GM21367 (cell line): Measurements from ENCODE around the gene RGS17.
"Not testable (repeated sequence)": the region's sequence is repeated elsewhere in the genome, so short reads cannot be mapped to it uniquely, and the experiment has no call there.

Source experiments
- ATAC-seq: cut with Tn5 transposase; IDR thresholded peaks from one replicate; pipeline ENCODE4 v1.9.1; 2021; ENCODE audit not compliant: unreplicated experiment

Gene RGS17, protein sequence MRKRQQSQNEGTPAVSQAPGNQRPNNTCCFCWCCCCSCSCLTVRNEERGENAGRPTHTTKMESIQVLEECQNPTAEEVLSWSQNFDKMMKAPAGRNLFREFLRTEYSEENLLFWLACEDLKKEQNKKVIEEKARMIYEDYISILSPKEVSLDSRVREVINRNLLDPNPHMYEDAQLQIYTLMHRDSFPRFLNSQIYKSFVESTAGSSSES

DNA sequence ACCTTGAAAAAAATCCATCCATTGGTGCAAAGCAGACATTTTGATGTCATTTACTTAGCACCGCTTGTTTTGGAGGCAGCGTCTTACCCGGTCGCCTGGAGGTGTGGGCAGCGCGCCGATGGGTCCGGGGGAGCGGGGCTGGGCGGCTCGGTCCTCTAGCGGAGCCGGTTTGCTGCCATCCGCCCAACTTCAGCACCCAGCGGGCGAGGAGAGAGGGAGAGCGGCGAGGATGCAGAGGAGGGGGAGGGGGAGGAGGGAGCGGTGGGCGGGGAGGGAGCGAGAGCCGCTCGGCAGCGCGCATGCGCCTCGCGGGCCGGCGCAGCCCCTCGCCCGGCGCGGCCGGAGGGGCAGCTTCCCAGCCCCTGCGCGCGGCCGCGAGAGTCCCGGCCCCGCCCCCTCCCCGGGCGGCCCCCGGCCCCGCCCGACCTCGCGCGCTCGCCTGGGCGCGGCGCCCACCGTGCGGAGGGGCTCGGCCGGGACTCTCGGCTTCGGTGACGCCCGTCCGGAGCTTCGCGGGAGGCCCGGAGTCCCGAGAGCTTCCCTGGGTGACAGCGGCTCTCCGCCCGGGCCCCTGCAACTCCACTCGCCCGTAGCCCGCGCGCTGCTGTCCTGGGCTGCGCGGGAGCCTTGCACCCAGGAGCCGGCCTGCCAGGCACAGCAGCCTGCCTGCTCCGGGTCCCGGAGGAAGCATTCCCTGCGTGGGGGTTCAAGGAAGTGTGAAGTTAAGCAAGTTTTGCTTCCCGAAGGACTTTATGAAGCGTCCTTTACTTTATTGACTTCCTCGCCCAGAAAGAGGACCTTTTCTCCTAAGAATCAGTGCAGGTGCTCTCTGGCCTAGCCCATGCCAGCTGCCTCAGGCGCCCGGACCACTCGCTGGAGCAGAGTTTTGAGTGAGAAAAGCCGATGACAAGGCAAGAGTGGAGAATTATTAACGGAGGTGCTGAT is at the start of gene RGS17:
TSS of gene RGS17 (minus strand) at position 246 of the 945 bp plus-strand sequence. CDS start 87,264 bp downstream, outside the sequence.
- ATAC-seq: peak; percentile 66

DNA sequence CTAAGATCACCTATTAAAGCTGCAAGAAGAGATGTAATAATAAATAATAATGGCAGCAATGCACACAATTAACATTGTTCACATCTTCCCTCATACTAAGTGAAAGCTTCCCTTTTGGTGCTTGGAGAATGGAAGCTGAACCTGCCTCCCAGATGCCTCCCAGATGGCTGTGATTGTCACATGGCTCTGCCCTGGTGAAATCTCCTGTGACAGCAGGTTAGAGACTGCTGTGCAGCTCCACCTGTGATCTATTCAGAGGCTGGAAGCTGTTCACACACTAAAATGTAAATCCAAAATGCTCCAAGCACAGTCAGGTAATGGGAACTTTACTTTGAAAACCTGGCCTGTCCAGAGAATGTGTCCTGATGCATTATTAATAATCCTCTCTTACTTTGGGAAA is 41.7 kb upstream of the RGS17 start:
- ATAC-seq: no peak

GRCh38 chr6:153170511-153170910 is 39.4 kb upstream of the RGS17 start:
- no peak for ATAC-seq

DNA sequence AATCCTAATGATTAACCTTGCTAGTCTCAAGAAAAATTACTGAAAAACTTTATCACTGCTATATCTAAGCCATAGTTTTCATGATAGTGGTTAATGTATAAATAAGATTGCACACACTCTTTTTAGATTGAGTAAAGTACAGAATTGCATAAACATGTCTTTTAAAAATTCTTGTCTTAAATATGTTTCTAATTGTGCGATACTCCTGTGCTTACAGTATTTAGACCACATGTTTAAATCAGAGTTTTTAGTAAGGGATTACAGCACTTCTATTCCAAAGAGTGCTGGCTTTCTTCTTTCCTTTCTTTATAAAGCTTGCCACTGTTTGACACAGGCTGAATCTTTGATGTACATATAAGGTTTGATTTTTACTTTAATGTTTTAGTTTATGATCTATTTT is 36.8 kb upstream of the RGS17 start:
- no peak for ATAC-seq

- ATAC-seq: no peak
These were observed 36.2 kb upstream of the RGS17 start for GRCh38 chr6:153167061-153167891.

DNA sequence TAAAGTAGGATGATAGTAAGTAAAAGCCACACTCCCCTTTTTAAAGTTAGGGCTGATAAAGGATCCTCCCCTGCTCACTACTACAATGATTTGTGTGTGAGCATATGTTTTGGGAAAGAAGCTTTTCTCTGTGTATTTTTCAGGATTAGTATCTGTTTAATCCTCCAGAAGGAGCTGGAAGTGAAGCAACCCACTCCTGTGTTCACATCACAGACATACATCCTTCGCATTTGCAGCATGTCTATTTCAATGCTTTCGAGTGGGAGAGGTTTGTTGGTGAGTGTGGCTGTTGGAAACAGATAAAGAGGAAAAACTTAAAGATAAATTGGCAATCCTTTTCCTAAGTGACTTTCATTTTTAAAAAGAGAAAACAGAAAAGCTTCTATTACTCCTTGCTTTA is 31.6 kb upstream of the RGS17 start:
- no peak for ATAC-seq

GRCh38 chr6:153162172-153162571 is 31.1 kb upstream of the RGS17 start:
- no peak for ATAC-seq

- ATAC-seq: no peak
These were observed 29.1 kb upstream of the RGS17 start for GRCh38 chr6:153160221-153160620.

GRCh38 chr6:153150752-153151440 is 19.8 kb upstream of the RGS17 start:
- ATAC-seq: no peak

DNA sequence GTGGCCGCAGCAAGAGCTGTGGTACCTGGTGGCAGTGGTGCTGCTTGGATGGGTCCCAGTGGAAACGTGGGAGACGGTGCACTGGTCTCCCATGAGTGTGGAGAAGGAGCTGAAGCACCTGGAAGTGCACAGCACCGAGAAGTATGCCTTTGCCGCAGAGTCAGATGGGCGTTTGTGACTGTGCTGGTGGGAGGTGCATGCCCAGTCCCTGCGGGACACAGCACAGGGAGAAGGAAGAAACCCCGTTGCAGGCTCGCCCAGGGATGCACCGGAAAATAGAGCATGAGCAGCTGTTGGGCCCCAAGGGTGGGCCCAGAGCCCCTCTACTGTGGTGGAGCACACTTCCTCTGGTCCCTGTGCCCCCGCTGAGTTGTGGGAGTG is 19.3 kb upstream of the RGS17 start:
- no peak for ATAC-seq

DNA sequence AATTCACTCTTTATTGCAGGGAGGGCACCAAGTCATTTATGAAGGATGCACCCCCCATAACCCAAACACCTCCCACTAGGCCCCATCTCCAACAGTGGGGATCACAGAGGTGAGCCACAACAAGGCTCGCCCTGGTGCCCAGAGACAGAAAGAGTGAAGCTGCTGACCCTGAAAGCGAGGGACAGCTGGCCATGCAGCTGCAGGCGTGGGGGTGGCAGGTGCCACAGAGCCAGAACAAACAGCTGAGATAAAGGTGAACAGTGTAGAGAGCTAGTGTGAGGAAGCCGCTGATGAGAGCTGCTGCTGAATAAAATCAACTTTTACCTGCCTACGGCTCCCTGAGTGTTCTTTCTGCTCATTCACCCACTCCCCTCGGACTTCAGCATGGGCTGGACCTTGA is 18.8 kb upstream of the RGS17 start:
- ATAC-seq: no peak

GRCh38 chr6:153146413-153146812 is 15.3 kb upstream of the RGS17 start:
- no peak for ATAC-seq

- no peak for ATAC-seq
These were observed 14.5 kb upstream of the RGS17 start for GRCh38 chr6:153145591-153145990.

GRCh38 chr6:153143200-153143599 is 12.1 kb upstream of the RGS17 start:
- ATAC-seq: no peak

GRCh38 chr6:153140299-153140698 is 9.2 kb upstream of the RGS17 start:
- ATAC-seq: no peak

DNA sequence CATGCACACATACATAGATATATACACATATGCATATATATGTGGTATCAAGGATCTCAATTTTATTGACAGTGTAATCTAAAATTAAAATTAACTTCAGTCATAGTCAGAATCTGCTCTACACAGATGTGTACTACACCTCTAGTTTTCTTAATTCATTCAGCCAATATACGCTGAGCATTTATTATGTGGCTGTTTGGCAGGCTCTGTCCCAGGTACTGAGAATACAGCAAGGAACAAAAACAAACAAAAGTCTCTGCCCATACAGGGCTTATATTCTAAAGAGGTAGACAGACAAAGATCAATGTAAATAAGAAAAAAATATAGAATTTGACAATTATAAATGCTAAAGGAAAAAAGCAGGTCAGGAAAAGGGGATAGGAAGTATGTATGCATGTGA is 7.8 kb upstream of the RGS17 start:
- no peak for ATAC-seq

DNA sequence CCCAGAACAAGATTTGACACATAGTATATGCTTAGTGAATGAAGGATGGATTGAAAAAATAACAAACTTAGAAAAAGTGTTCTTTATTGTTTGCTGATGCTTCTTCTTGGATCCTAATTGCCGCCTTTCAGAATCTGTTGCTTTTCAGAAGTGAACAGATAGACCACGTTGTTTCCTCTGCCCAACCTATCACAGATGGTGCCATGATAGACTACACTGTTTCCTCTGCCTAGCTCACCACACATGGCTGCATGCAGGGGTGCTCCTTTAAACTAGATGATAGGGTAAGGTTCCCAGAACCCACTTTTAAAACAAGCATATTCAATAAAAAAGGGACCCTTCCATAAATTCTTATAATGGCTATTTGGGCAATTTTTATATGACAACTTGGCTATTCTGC is 4.6 kb upstream of the RGS17 start:
- ATAC-seq: no peak

DNA sequence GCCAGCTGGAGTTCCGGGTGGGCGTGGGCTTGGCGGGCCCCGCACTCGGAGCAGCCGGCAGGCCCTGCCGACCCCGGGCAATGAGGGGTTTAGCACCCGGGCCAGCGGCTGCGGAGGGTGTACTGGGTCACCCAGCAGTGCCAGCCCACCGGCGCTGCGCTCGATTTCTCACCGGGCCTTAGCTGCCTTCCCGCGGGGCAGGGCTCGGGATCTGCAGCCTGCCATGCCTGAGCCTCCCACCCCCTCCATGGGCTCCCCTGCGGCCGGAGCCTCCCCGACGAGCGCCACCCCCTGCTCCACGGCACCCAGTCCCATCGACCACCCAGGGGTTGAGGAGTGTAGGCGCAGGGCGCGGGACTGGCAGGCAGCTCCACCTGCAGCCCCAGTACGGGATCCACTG is 2.6 kb upstream of the RGS17 start:
- ATAC-seq: not testable (repeated sequence)

GRCh38 chr6:153130515-153131036 is 506 bp downstream of the RGS17 start:
- ATAC-seq: peak; percentile 11

- no peak for ATAC-seq
These were observed 1.1 kb downstream of the RGS17 start for GRCh38 chr6:153129873-153130514.
